SK-N-SH treated with all-trans-retinoic acid at 6 μM for 48 hours (cell line): ENCODE measurements around the gene C15orf61.

Experiments used
- ATAC-seq: fragments of 200-7000 bp; cut with Tn5 transposase; 3 replicates; pipeline ENCODE4 v1.9.1; 2020; ENCODE audit warnings: mild to moderate bottlenecking, moderate library complexity
- ARNTL ChIP-seq: fragments of 450-650 bp; formaldehyde crosslinking; IDR thresholded peaks from 2 replicates; pipeline ENCODE4 v1.5.0; 2020; ENCODE audit warnings: low read depth, mild to moderate bottlenecking, moderate library complexity, borderline replicate concordance
- BACH2 ChIP-seq: fragments of 250-450 bp; sonication (Bioruptor Pico); IDR thresholded peaks from 2 replicates; pipeline ENCODE4 v1.9.0; 2021; ENCODE audit warnings: mild to moderate bottlenecking, borderline replicate concordance
- CSDC2 ChIP-seq: fragments of 250-450 bp; sonication (Bioruptor Pico); IDR thresholded peaks from 2 replicates; pipeline ENCODE4 v1.5.0; 2020; ENCODE audit warnings: mild to moderate bottlenecking, moderate library complexity
- CSRNP3 ChIP-seq: fragments of 250-450 bp; sonication (Bioruptor Pico); IDR thresholded peaks from 2 replicates; pipeline ENCODE4 v1.5.1; 2021; ENCODE audit warnings: mild to moderate bottlenecking, moderate library complexity
- ESRRG ChIP-seq: fragments of 250-450 bp; sonication (Bioruptor Pico); IDR thresholded peaks from 2 replicates; pipeline ENCODE4 v1.6.1; 2021; ENCODE audit warnings: mild to moderate bottlenecking
- ISL1 ChIP-seq: fragments of 250-450 bp; sonication (Bioruptor Pico); IDR thresholded peaks from 2 replicates; pipeline ENCODE4 v2.1.2; 2022; ENCODE audit warnings: mild to moderate bottlenecking, moderate library complexity
- PATZ1 ChIP-seq: fragments of 250-450 bp; sonication (Bioruptor Pico); IDR thresholded peaks from 2 replicates; pipeline ENCODE4 v1.8.0; 2020; ENCODE audit warnings: mild to moderate bottlenecking, moderate library complexity, borderline replicate concordance
- POU6F1 ChIP-seq: fragments of 250-450 bp; sonication (Bioruptor Pico); IDR thresholded peaks from 2 replicates; pipeline ENCODE4 v1.8.0; 2021; ENCODE audit warnings: low read depth, mild to moderate bottlenecking, moderate library complexity, borderline replicate concordance
- RARB ChIP-seq: fragments of 250-450 bp; sonication (Bioruptor Pico); IDR thresholded peaks from 2 replicates; pipeline ENCODE4 v1.8.0; 2021; ENCODE audit warnings: mild to moderate bottlenecking, moderate library complexity
- SNAI2 ChIP-seq: fragments of 250-450 bp; sonication (Bioruptor Pico); IDR thresholded peaks from 2 replicates; pipeline ENCODE4 v1.5.0; 2020; ENCODE audit warnings: mild to moderate bottlenecking, moderate library complexity
- TCF4 ChIP-seq: fragments of 250-450 bp; sonication (Bioruptor Pico); IDR thresholded peaks from 2 replicates; pipeline ENCODE4 v1.8.0; 2021; ENCODE audit warnings: mild to moderate bottlenecking, moderate library complexity, borderline replicate concordance
- TSHZ2 ChIP-seq: fragments of 250-450 bp; sonication (Bioruptor Pico); IDR thresholded peaks from 2 replicates; pipeline ENCODE4 v1.5.0; 2020; ENCODE audit warnings: mild to moderate bottlenecking, moderate library complexity
- ZFP3 ChIP-seq: fragments of 250-450 bp; sonication (Bioruptor Pico); IDR thresholded peaks from 2 replicates; pipeline ENCODE4 v1.5.0; 2020; ENCODE audit warnings: mild to moderate bottlenecking, moderate library complexity
- ZNF565 ChIP-seq: fragments of 450-650 bp; formaldehyde crosslinking; conservative IDR thresholded peaks from 2 replicates; pipeline ENCODE4 v1.5.0; 2020; ENCODE audit warnings: low read depth, mild to moderate bottlenecking, moderate library complexity
- ZNF70 ChIP-seq: fragments of 450-650 bp; formaldehyde crosslinking; IDR thresholded peaks from 2 replicates; pipeline ENCODE4 v1.5.0; 2020; ENCODE audit warnings: mild to moderate bottlenecking, moderate library complexity
- ZNF8 ChIP-seq: fragments of 450-650 bp; formaldehyde crosslinking; IDR thresholded peaks from 2 replicates; pipeline ENCODE4 v1.5.0; 2020; ENCODE audit warnings: mild to moderate bottlenecking, moderate library complexity

C15orf61 gene

GRCh38 chr15:67533873-67534272 is 12.9 kb downstream of the C15orf61 start (continued):
- TF ChIP-seq CSRNP3 (CRISPR knock-in tag) (no peak), ZNF70 (CRISPR knock-in tag) (no peak)
- TF ChIP-seq, all 23 proteins: peak for 0

GRCh38 chr15:67534360-67534759 is 13.4 kb downstream of the C15orf61 start:
- no peak for TF ChIP-seq CSDC2
- TF ChIP-seq BACH2: no peak
- no peak for TF ChIP-seq CSRNP3 (CRISPR knock-in tag)
- no peak for TF ChIP-seq ZNF565
- no peak for ATAC-seq

GRCh38 chr15:67537771-67538170 is 16.8 kb downstream of the C15orf61 start:
- no peak for TF ChIP-seq RARB
- no peak for TF ChIP-seq POU6F1 (CRISPR knock-in tag)
- TF ChIP-seq ZNF8 (CRISPR knock-in tag): no peak
- TF ChIP-seq ARNTL: no peak
- no peak for TF ChIP-seq CSDC2
- TF ChIP-seq PATZ1 (CRISPR knock-in tag): no peak
- ATAC-seq: no peak

- ATAC-seq: peak; percentile 90
- TF ChIP-seq SNAI2 (CRISPR knock-in tag): no peak
- TF ChIP-seq TSHZ2 (CRISPR knock-in tag): 0 out of 2 replicates have a peak, but pooled peaks have one; percentile 61
Observed at GRCh38 chr15:67542420-67543347, 21.8 kb downstream of the C15orf61 start, which contains the start of gene MAP2K5. MAP2K5 (plus strand) TSS chr15:67542703; CDS start chr15:67543336, 633 bp downstream.

- ATAC-seq: peak; percentile 42
- TF ChIP-seq ISL1: no peak
- no peak for TF ChIP-seq CSRNP3 (CRISPR knock-in tag)
- TF ChIP-seq ZNF8 (CRISPR knock-in tag): no peak
- no peak for TF ChIP-seq TCF4
- TF ChIP-seq ESRRG (CRISPR knock-in tag): no peak
- TF ChIP-seq ZFP3 (CRISPR knock-in tag): no peak
- TF ChIP-seq SNAI2 (CRISPR knock-in tag): no peak
- no peak for TF ChIP-seq CSDC2
- TF ChIP-seq, all 23 proteins: peak for 0
Observed at GRCh38 chr15:67543348-67543718, 22.4 kb downstream of the C15orf61 start.
